Measurements from ENCODE around the gene PPP1R13B. TPM values are rescaled to one million over a fixed set of nuclear protein-coding genes. Genes with fewer than 3 reads are reported as not detected.

The PPP1R13B gene
- total RNA-seq, 1 donor from 2014 or later = 63.9 TPM

DNA sequence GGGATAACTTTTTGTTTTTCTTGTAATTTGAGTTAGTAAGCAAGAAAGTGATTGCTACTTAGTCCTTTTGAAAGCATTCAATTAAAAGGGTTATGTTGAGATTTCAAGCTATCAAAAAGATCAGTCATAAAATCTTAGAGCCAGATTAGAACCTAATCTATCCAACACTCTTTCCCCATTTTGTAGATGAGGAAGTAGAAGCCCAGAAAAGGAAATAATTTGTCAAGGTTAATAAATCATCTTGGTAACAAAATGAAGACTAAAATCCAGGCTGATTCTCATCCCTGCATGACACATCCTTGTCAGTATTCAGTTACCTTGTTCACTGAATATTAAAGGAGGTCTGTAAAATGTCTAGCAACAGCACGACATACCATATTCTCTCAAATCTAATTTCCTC, 26.5 kb downstream of the PPP1R13B start:
- H3K4me3 Mint-ChIP-seq (ENCODE audit: unreplicated experiment) = no peak overlapping the region

DNA sequence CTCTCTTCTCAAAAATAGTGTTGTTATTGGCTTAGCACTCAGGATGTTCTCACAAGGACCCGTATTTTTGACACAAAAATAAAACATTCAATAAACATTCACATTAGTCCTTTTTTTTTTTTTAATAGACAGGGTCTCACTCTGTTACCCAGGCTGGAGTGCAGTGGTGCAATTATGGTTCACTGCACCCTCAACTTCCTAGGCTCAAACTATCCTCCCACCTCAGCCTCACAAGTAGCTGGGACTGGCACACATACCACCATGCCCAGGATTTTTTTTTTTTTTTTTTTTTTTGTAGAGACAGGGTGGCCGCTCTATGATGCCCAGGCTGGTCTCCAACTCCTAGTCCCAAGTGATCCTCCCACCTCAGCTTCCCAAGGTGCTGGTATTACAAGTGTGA, 27.0 kb downstream of the PPP1R13B start:
- H3K27me3 Mint-ChIP-seq (ENCODE audit: unreplicated experiment) = no peaks in the 10 kb centered on the region
- H3K27ac Mint-ChIP-seq (ENCODE audit: unreplicated experiment) = peak overlapping the region; percentile 3
- no peaks in the 10 kb centered on the region for H3K36me3 Mint-ChIP-seq (ENCODE audit: low read depth, unreplicated experiment)
- peaks cover 21% of the 10 kb centered on the region for H3K4me1 Mint-ChIP-seq (ENCODE audit: unreplicated experiment)
- TF ChIP-seq, protein P1, sequence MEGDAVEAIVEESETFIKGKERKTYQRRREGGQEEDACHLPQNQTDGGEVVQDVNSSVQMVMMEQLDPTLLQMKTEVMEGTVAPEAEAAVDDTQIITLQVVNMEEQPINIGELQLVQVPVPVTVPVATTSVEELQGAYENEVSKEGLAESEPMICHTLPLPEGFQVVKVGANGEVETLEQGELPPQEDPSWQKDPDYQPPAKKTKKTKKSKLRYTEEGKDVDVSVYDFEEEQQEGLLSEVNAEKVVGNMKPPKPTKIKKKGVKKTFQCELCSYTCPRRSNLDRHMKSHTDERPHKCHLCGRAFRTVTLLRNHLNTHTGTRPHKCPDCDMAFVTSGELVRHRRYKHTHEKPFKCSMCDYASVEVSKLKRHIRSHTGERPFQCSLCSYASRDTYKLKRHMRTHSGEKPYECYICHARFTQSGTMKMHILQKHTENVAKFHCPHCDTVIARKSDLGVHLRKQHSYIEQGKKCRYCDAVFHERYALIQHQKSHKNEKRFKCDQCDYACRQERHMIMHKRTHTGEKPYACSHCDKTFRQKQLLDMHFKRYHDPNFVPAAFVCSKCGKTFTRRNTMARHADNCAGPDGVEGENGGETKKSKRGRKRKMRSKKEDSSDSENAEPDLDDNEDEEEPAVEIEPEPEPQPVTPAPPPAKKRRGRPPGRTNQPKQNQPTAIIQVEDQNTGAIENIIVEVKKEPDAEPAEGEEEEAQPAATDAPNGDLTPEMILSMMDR (IDR thresholded peaks at IDR 0.05; ENCODE audit: unreplicated experiment) = no peak
- H3K4me3 Mint-ChIP-seq (ENCODE audit: unreplicated experiment) = no peak overlapping the region
- DNase-seq (ENCODE audit: low spot score) = no peak
- no peaks in the 10 kb centered on the region for H3K9me3 Mint-ChIP-seq (ENCODE audit: unreplicated experiment)

More for the DNA sequence above, 26.5 kb downstream of the PPP1R13B start:
- Mint-ChIP-seq H3K27ac (ENCODE audit: unreplicated experiment) (no peak overlapping the region), H3K27me3 (ENCODE audit: unreplicated experiment) (no peaks in the 10 kb centered on the region), H3K36me3 (ENCODE audit: low read depth, unreplicated experiment) (no peaks in the 10 kb centered on the region), H3K4me1 (ENCODE audit: unreplicated experiment) (peaks cover 21% of the 10 kb centered on the region), H3K9me3 (ENCODE audit: unreplicated experiment) (no peaks in the 10 kb centered on the region)
- no peak for DNase-seq (ENCODE audit: low spot score)
- TF ChIP-seq, protein P1 (IDR thresholded peaks at IDR 0.05; ENCODE audit: unreplicated experiment) = no peak

DNA sequence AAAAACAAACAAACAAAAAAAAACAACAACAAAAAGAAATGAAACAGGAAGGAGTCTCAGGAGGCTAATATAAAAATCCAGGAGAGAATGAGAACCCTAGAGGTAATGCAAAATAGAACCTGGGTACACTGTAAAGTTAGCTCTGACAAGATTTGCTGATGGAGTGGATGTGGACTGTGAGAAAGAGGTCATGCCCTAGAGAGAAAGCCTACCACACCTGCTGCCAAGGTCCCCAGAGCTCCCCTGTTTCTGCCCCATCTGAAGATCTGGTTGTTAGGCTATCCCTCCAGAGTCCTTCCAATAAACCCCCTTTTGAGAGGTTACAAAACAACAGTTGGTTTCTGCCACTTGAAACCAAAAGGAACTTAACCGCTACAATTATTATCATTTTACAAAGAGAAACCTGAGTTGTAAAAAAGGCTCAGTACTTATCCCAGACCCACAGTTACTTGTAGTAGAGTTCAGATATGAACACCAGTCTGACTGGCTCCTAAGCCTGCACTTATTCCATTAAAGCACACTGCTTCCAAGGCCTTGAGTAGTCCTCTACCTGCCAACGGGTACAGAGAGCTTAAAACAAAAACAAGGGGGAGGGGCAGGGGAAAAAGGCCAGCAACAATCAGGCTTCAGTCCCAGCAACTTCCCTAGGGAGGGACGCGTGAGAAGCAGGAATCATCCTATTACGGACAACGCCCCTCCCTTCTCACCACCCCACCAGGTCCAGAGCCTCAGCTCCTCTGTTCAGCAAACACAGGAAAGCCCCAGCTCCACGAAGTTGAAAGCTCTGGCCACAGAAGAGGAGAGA, 27.7 kb downstream of the PPP1R13B start:
- TF ChIP-seq, protein P1 (IDR thresholded peaks at IDR 0.05; ENCODE audit: unreplicated experiment) = no peak
- DNase-seq (ENCODE audit: low spot score) = peak; percentile 19
- Mint-ChIP-seq H3K9me3 (ENCODE audit: unreplicated experiment) (no peaks in the 10 kb centered on the region), H3K27ac (ENCODE audit: unreplicated experiment) (peak overlapping the region; percentile 3), H3K4me1 (ENCODE audit: unreplicated experiment) (peaks cover 21% of the 10 kb centered on the region), H3K36me3 (ENCODE audit: low read depth, unreplicated experiment) (no peaks in the 10 kb centered on the region), H3K27me3 (ENCODE audit: unreplicated experiment) (no peaks in the 10 kb centered on the region), H3K4me3 (ENCODE audit: unreplicated experiment) (no peak overlapping the region)

DNA sequence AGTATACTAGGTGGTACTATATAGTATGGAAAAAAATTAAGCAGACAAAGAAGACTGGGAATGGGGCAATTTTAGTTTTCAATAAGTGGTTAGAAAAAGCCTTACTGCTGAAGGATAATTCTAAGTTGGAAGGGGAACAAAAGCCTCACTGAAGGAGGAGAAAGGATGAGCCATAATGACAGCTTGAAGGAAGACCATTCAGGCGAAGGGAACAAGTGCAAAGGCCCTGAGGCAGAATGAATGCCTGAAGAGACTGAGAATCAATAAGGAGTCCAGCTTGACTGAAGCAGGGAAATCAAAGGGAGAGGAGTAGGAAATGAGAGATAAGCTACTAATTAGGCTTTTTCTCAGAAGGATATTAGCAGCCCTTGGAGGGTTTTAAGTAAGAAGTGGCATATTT, 28.5 kb downstream of the PPP1R13B start:
- Mint-ChIP-seq H3K9me3 (ENCODE audit: unreplicated experiment) (no peaks in the 10 kb centered on the region), H3K27ac (ENCODE audit: unreplicated experiment) (no peak overlapping the region), H3K36me3 (ENCODE audit: low read depth, unreplicated experiment) (no peaks in the 10 kb centered on the region), H3K4me3 (ENCODE audit: unreplicated experiment) (no peak overlapping the region), H3K4me1 (ENCODE audit: unreplicated experiment) (peaks cover 21% of the 10 kb centered on the region), H3K27me3 (ENCODE audit: unreplicated experiment) (no peaks in the 10 kb centered on the region)
- TF ChIP-seq, protein P1 (IDR thresholded peaks at IDR 0.05; ENCODE audit: unreplicated experiment) = no peak
- no peak for DNase-seq (ENCODE audit: low spot score)

DNA sequence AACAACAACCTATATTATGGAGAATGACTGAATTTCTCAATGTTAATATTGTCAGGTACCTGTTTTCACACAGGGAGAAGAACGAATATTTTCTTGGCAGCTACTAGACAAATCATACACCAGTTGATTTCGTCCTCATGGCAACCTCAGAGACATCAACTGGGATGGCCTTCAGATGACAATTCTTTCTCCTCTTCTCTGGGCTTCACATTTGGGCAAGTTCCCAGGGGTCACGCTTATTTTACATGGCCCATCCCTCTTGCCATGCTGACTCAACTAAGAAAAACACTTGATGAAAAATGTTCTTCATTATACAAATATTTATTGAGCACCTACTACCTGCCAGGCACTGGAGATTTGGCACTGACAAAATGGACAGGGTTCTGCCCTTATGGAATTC, 29.0 kb downstream of the PPP1R13B start:
- no peak for DNase-seq (ENCODE audit: low spot score)
- Mint-ChIP-seq H3K27me3 (ENCODE audit: unreplicated experiment) (no peaks in the 10 kb centered on the region), H3K9me3 (ENCODE audit: unreplicated experiment) (no peaks in the 10 kb centered on the region), H3K4me3 (ENCODE audit: unreplicated experiment) (no peak overlapping the region), H3K4me1 (ENCODE audit: unreplicated experiment) (peaks cover 21% of the 10 kb centered on the region), H3K27ac (ENCODE audit: unreplicated experiment) (no peak overlapping the region), H3K36me3 (ENCODE audit: low read depth, unreplicated experiment) (no peaks in the 10 kb centered on the region)
- TF ChIP-seq, protein P1 (IDR thresholded peaks at IDR 0.05; ENCODE audit: unreplicated experiment) = no peak

Data from endothelial cell (in vitro differentiated cells).